ENCODE data around the gene YDJC.
"Not testable (repeated sequence)": the region's sequence is repeated elsewhere in the genome, so short reads cannot be mapped to it uniquely, and the experiment has no call there.

The YDJC gene

GRCh38 chr22:21611210-21611977, 18.4 kb downstream of the YDJC start:
- in situ Hi-C loops (cut with MboI; ENCODE audit: low sequenced_read_pairs), result no loop called here

GRCh38 chr22:21609556-21610157, 20.2 kb downstream of the YDJC start:
- in situ Hi-C loops (cut with MboI; ENCODE audit: low sequenced_read_pairs), result not testable (repeated sequence)

- in situ Hi-C loops (cut with MboI; ENCODE audit: low sequenced_read_pairs), result no loop called here
Measured at GRCh38 chr22:21606775-21607174, 23.0 kb downstream of the YDJC start.

- in situ Hi-C loops (cut with MboI; ENCODE audit: low sequenced_read_pairs), result no loop called here
Measured at GRCh38 chr22:21605887-21606564, 23.8 kb downstream of the YDJC start.

- in situ Hi-C loops (cut with MboI; ENCODE audit: low sequenced_read_pairs), result no loop called here
Measured at GRCh38 chr22:21603973-21604372, 25.8 kb downstream of the YDJC start.

GRCh38 chr22:21602579-21602978, 27.2 kb downstream of the YDJC start:
- in situ Hi-C loops (cut with MboI; ENCODE audit: low sequenced_read_pairs), result no loop called here

GRCh38 chr22:21599053-21599893, 30.5 kb downstream of the YDJC start:
- in situ Hi-C loops (cut with MboI; ENCODE audit: low sequenced_read_pairs), result no loop called here

GRCh38 chr22:21598302-21598701, 31.5 kb downstream of the YDJC start:
- in situ Hi-C loops (cut with MboI; ENCODE audit: low sequenced_read_pairs), result no loop called here

GRCh38 chr22:21596356-21597135, 33.3 kb downstream of the YDJC start:
- in situ Hi-C loops (cut with MboI; ENCODE audit: low sequenced_read_pairs), result not testable (repeated sequence)

GRCh38 chr22:21594865-21595452, 34.9 kb downstream of the YDJC start:
- in situ Hi-C loops (cut with MboI; ENCODE audit: low sequenced_read_pairs), result no loop called here

GRCh38 chr22:21593406-21594232, 36.2 kb downstream of the YDJC start:
- in situ Hi-C loops (cut with MboI; ENCODE audit: low sequenced_read_pairs), result no loop called here

GRCh38 chr22:21592422-21592821, 37.4 kb downstream of the YDJC start:
- in situ Hi-C loops (cut with MboI; ENCODE audit: low sequenced_read_pairs), result no loop called here

GRCh38 chr22:21591695-21592094, 38.1 kb downstream of the YDJC start:
- in situ Hi-C loops (cut with MboI; ENCODE audit: low sequenced_read_pairs), result no loop called here

GRCh38 chr22:21590809-21591641, 38.8 kb downstream of the YDJC start:
- in situ Hi-C loops (cut with MboI; ENCODE audit: low sequenced_read_pairs), result no loop called here

- in situ Hi-C loops (cut with MboI; ENCODE audit: low sequenced_read_pairs), result no loop called here
Measured at GRCh38 chr22:21589396-21589795, 40.4 kb downstream of the YDJC start.

- in situ Hi-C loops (cut with MboI; ENCODE audit: low sequenced_read_pairs), result no loop called here
Measured at GRCh38 chr22:21587803-21588611, 41.8 kb downstream of the YDJC start.

- in situ Hi-C loops (cut with MboI; ENCODE audit: low sequenced_read_pairs), result no loop called here
Measured at GRCh38 chr22:21585389-21585788, 44.4 kb downstream of the YDJC start.
